Stimulated activated CD8-positive, alpha-beta memory T cell treated with anti-CD3 and anti-CD28 coated beads, Interleukin-12 subunit alpha, Interleukin-12 subunit beta, amount 100 ng/mL, for 24 hours (primary cell): ENCODE data around the gene ARID1A.

Experiments
- DNase-seq: peaks from one replicate; pipeline ENCODE4 v3.0.0-alpha.2; 2020; ENCODE audit errors: extremely low read depth

Gene ARID1A

GRCh38 chr1:26727476-26727875 is 31.7 kb downstream of the ARID1A start:
- DNase-seq, result no peak

DNA sequence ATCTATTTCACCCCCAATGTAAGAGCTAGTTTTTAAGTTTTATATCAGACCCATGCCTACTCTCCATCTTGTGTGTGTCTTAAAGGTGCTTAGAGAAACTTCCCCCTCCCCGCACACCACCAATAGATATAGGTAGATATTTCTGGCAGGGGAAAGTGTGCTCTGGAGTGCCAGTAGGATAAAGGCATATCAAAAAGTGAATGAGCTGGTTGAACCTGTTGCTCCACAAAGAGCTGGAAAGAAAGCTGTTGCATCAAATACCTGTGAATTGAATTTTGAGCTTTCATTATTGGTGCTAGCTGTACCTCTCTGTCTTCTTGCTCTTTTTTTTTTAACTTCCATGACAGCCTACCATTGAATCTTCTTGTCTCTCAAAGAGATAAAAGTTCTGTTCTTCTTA is 32.8 kb downstream of the ARID1A start:
- no peak for DNase-seq

DNA sequence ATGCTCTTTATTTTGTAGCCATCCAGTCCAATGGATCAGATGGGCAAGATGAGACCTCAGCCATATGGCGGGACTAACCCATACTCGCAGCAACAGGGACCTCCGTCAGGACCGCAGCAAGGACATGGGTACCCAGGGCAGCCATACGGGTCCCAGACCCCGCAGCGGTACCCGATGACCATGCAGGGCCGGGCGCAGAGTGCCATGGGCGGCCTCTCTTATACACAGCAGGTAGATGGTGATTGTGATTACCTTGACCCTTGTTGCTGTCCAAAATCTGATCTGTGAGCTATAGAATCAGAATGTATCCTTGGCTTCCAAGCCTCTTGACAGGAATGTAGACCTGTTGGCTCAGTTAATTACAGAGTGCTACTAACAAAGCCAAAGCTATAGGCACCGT is 33.8 kb downstream of the ARID1A start:
- DNase-seq, result no peak

GRCh38 chr1:26730695-26731094 is 34.9 kb downstream of the ARID1A start:
- DNase-seq, result no peak

DNA sequence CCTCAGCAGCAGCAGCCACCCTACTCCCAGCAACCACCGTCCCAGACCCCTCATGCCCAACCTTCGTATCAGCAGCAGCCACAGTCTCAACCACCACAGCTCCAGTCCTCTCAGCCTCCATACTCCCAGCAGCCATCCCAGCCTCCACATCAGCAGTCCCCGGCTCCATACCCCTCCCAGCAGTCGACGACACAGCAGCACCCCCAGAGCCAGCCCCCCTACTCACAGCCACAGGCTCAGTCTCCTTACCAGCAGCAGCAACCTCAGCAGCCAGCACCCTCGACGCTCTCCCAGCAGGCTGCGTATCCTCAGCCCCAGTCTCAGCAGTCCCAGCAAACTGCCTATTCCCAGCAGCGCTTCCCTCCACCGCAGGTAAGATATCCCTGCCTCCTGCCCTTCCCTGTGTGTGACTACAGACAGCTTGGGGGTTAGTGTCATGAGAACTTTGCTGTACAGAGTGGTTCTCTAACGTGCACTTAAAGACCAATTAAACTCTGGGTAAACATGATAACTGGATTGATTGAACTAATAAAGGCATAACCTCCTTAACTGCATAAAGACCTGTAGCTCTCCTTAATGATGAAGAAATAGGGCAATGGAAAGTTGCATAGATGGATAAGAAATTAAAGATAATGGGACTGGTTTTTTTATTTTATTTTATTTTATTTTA is 35.6 kb downstream of the ARID1A start:
- no peak for DNase-seq

DNA sequence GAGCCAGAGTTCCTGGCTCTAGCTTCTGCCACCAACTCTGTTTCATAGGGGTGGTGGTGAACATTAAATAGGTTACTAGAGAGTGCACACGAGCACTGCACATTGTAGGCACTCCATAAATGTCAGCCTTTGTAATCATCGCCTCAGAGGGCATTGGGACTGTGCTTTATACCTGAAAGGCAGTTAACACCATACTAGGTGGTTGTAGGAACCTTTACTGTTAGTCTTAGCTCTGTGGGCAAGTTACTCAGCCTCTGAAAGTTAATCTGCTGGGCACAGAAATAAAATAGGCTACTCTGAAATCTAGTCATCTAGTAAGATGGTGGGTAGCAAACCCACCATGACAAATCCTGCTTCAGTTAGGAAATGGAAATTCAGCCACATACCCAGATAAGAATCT is 37.6 kb downstream of the ARID1A start:
- DNase-seq, result no peak

DNA sequence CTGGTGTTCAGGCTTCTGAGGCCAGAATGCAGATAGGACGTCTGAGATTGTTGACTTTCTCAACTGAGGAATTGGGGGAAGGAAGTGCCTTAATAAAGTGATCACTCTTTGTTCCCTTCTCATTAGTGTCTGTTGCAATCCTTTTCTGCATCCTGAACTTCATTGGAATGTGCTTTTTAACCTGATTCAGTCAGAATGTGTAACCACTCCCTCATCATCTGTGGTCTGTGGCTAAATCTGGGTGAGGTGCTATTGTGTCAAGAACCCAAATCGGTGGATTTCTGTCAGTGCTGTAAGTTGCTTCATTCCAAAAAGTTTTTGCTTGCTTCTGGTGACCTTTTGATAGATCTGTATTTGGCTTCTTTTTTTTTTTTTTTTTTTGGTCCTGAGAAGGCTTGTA is 38.2 kb downstream of the ARID1A start:
- DNase-seq, result no peak

- DNase-seq, result no peak
Observed at GRCh38 chr1:26734501-26735058, 38.8 kb downstream of the ARID1A start.

GRCh38 chr1:26739329-26739914 is 43.6 kb downstream of the ARID1A start:
- no peak for DNase-seq

GRCh38 chr1:26740023-26740634 is 44.3 kb downstream of the ARID1A start:
- no peak for DNase-seq

GRCh38 chr1:26740952-26741351 is 45.1 kb downstream of the ARID1A start:
- DNase-seq, result no peak

- DNase-seq, result no peak
Observed at GRCh38 chr1:26743426-26744059, 47.7 kb downstream of the ARID1A start.

GRCh38 chr1:26744075-26744959 is 48.5 kb downstream of the ARID1A start:
- DNase-seq, result peak; percentile 41

GRCh38 chr1:26745191-26745590 is 49.4 kb downstream of the ARID1A start:
- DNase-seq, result no peak

DNA sequence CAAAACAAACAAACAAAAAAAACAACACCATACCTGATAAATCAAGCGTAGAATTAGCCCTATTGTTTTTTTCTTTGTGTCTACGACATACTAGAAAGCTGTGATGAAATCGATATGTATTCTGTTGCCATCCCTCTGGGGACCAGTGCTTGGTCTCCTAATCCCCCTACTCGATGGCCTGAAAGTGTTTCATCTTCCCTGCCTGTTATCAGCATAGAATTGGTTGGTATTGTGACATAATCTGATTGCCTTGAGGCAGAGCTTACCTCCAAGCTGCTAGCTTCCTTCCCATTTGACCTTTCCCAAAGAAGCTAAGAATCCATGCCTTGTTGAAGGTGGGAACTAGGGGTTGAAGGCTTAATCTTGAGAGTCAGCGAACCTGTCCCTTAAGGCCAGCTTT is 51.2 kb downstream of the ARID1A start:
- DNase-seq, result no peak

DNA sequence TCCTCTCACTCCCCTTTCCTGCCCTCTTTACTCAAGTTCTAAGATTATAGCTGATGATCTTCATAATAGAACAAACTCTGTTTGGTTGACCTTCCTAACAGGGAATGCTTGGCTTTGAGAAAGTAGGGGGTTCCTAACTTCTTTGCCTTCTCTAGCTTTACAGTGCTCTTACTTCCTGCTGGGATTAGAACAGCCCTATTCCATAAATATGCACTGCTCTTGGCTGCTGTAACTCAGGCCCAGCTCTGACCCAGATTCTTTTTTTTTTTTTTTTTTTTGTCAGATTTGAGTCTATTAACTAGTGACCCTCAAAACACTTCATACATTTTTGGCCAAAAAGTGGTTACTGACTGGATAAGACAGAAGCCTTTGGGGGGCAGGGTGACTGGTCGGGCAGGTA is 52.5 kb downstream of the ARID1A start:
- no peak for DNase-seq

DNA sequence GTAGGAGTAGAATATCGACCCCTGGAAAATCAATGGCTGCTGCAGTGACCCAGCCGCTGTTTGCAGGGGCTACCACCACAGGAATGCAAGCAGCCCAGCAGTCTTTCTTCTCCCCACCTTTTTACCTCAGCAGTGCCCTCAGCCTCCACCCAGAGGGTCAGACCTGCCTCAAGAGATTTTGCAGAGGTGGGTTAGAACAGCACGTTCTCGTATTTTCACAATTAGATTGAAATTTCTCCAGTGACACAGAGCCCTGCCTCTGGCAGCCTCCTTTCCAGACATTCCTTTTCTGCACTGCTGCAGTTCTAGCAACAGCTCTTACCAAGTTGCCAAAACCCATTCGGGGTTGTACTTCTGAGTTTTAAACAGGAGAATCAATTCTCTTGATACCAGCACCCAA is 53.6 kb downstream of the ARID1A start:
- no peak for DNase-seq

GRCh38 chr1:26750428-26750827 is 54.6 kb downstream of the ARID1A start:
- DNase-seq, result no peak

- no peak for DNase-seq
Observed at GRCh38 chr1:26752519-26752918, 56.7 kb downstream of the ARID1A start.

DNA sequence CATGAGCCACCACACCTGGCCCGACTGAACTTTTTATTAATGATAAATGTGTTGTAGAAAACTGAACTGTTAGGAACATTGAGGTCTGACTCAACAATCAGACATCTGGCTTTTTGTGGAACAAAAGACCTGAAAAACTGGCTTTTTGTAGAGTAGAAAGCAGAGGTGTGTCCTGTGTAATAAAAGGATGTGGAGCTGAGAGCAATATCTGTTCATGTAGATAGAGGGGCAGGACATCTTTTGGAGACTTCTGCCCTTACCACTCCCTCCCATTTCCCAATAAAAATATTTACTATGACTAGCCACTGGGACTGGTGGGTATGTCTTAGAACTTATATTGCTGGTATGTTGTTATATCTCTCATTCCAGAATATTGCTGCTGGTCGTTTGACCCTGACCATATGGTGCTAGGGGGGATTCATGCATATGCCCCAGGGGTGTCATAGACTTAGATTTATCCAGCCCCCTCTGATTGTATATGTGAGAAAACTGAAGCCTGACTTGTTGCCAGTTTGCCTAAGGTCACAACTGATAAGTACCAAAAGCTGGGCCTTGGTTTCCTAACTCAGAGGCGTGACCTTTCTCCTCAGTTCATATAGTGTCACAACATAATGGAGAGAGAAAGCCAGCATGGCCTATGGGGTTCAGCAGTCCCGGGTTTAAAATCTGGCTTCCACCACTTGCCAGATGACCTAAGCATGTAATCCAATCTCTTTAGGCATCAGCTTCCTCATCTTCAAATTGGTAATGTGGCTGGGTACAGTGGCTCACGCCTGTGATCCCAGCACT is 58.5 kb downstream of the ARID1A start:
- DNase-seq, result no peak

- no peak for DNase-seq
Observed at GRCh38 chr1:26758358-26758757, 62.5 kb downstream of the ARID1A start.
